ENCODE data around the gene BCAN. TPM values are rescaled to one million over a fixed set of nuclear protein-coding genes. Genes with fewer than 3 reads are reported as not detected.
A peak's percentile ranks its signal among the peaks of the same experiment; 100 is the strongest.

Gene BCAN
- total RNA-seq, 1 donor from 2014 or later = 0.35 TPM

- intact Hi-C loops (cut with DNase I) = no loop called here
- DNase-seq (ENCODE audit: missing footprints) (peak; percentile 9), ATAC-seq (no peak)
Observed at GRCh38 chr1:156682166-156682890, 40.4 kb downstream of the BCAN start.

- DNase-seq (ENCODE audit: missing footprints) = no peak
- intact Hi-C loops (cut with DNase I) = no loop called here
- no peak for ATAC-seq
Observed at GRCh38 chr1:156684227-156684782, 42.4 kb downstream of the BCAN start.

- DNase-seq (ENCODE audit: missing footprints) (peak; percentile 79), ATAC-seq (peak; percentile 87)
- intact Hi-C loops (cut with DNase I) = loop anchor here (1.0 to 5.0 kb wide), 2 partner anchors 36 to 203 kb away; partner anchors contain the start of gene PEAR1
Observed at GRCh38 chr1:156689035-156689952, 47.4 kb downstream of the BCAN start.

GRCh38 chr1:156689953-156690674 lies 48.2 kb downstream of the BCAN start:
- intact Hi-C loops (cut with DNase I) = loop anchor here (1.0 to 5.0 kb wide), 2 partner anchors 35 to 202 kb away; partner anchors contain the start of gene PEAR1
- ATAC-seq (no peak), DNase-seq (ENCODE audit: missing footprints) (peak; percentile 15)

GRCh38 chr1:156690675-156691036 lies 48.7 kb downstream of the BCAN start:
- intact Hi-C loops (cut with DNase I) = no loop called here
- no peak for ATAC-seq
- DNase-seq (ENCODE audit: missing footprints) = no peak

- ATAC-seq = no peak
- intact Hi-C loops (cut with DNase I) = no loop called here
- peak; percentile 16 for DNase-seq (ENCODE audit: missing footprints)
Observed at GRCh38 chr1:156691191-156691590, 49.3 kb downstream of the BCAN start.

- DNase-seq (ENCODE audit: missing footprints) (peak; percentile 63), ATAC-seq (no peak)
- intact Hi-C loops (cut with DNase I) = no loop called here
Observed at GRCh38 chr1:156691665-156692440, 49.9 kb downstream of the BCAN start.

GRCh38 chr1:156692441-156692924 lies 50.6 kb downstream of the BCAN start:
- intact Hi-C loops (cut with DNase I) = no loop called here
- DNase-seq (ENCODE audit: missing footprints) (peak; percentile 25), ATAC-seq (no peak)

- intact Hi-C loops (cut with DNase I) = no loop called here
- ATAC-seq = no peak
- DNase-seq (ENCODE audit: missing footprints) = peak; percentile 51
Observed at GRCh38 chr1:156692925-156693847, 51.3 kb downstream of the BCAN start.

- DNase-seq (ENCODE audit: missing footprints) (peak; percentile 48), ATAC-seq (no peak)
- intact Hi-C loops (cut with DNase I) = no loop called here
Observed at GRCh38 chr1:156693848-156694689, 52.2 kb downstream of the BCAN start.

- ATAC-seq (no peak), DNase-seq (ENCODE audit: missing footprints) (no peak)
- intact Hi-C loops (cut with DNase I) = no loop called here
Observed at GRCh38 chr1:156694690-156694962, 52.7 kb downstream of the BCAN start.

GRCh38 chr1:156696755-156697154 lies 54.8 kb downstream of the BCAN start:
- DNase-seq (ENCODE audit: missing footprints) (peak; percentile 25), ATAC-seq (no peak)
- intact Hi-C loops (cut with DNase I) = no loop called here

GRCh38 chr1:156697481-156697880 lies 55.6 kb downstream of the BCAN start:
- ATAC-seq (no peak), DNase-seq (ENCODE audit: missing footprints) (peak; percentile 16)
- intact Hi-C loops (cut with DNase I) = no loop called here

- no peak for ATAC-seq
- intact Hi-C loops (cut with DNase I) = no loop called here
- DNase-seq (ENCODE audit: missing footprints) = peak; percentile 16
Observed at GRCh38 chr1:156698995-156699394, 57.1 kb downstream of the BCAN start.

- intact Hi-C loops (cut with DNase I) = no loop called here
- peak; percentile 5 for DNase-seq (ENCODE audit: missing footprints)
- no peak for ATAC-seq
Observed at GRCh38 chr1:156700736-156701531, 59.0 kb downstream of the BCAN start.

GRCh38 chr1:156703336-156703735 lies 61.4 kb downstream of the BCAN start:
- DNase-seq (ENCODE audit: missing footprints) (peak; percentile 16), ATAC-seq (no peak)
- intact Hi-C loops (cut with DNase I) = no loop called here

Data from Right ventricle myocardium inferior (tissue), 1 donor.